ENCODE results near the gene BTNL8.

The BTNL8 gene

DNA sequence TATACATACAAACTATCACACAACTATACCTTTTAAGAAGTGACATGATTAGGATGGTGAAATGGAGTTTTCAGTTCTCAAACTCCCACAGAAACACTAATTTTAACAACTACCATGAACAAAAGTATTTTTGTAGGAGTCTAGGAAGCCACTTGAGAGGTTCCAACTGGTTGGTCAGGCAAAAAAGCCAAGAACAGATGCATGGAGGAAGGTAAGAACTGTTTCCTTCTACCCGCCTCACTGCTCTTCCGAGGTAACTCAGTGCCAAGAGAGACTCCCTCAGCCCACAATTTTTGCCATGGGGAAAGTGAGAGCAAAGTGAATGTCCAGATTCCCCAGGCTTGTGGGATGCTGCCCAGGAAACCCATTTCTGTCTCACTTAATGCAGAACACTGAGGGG is 15.7 kb downstream of the BTNL8 start:
- TF ChIP-seq, protein P1, sequence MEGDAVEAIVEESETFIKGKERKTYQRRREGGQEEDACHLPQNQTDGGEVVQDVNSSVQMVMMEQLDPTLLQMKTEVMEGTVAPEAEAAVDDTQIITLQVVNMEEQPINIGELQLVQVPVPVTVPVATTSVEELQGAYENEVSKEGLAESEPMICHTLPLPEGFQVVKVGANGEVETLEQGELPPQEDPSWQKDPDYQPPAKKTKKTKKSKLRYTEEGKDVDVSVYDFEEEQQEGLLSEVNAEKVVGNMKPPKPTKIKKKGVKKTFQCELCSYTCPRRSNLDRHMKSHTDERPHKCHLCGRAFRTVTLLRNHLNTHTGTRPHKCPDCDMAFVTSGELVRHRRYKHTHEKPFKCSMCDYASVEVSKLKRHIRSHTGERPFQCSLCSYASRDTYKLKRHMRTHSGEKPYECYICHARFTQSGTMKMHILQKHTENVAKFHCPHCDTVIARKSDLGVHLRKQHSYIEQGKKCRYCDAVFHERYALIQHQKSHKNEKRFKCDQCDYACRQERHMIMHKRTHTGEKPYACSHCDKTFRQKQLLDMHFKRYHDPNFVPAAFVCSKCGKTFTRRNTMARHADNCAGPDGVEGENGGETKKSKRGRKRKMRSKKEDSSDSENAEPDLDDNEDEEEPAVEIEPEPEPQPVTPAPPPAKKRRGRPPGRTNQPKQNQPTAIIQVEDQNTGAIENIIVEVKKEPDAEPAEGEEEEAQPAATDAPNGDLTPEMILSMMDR (IDR thresholded peaks at IDR 0.05; ENCODE audit: insufficient read depth, low read length, poor library complexity, severe bottlenecking), result no peak
- no peak for TF ChIP-seq EZH2phosphoT487 (conservative IDR thresholded peaks at IDR 0.05; ENCODE audit: low read length)
- Histone ChIP-seq H3K9me2 (replicated peaks; ENCODE audit: insufficient read depth, low read length) (no peaks in the 10 kb centered on the region), H4K20me1 (ENCODE audit: low read depth, low read length) (no peaks in the 10 kb centered on the region)

DNA sequence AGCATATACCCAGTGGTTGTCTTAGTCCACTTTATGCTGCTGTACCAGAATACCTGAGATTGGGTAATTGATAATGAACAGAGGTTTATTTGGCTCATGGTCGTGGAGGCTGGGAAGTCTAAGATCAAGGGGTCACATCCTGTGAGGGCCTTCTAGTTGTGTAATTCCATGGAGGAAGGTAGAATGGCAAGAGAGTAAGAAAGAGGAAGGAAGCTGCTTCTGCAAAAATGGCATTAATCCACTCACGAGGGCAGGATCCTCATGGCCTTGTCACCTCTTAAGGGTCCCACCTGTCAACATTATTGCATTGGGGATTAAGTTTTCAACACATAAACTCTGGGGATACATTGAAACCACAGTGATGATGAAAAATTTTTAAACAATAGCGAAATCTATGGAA is 17.0 kb downstream of the BTNL8 start:
- Histone ChIP-seq H3K9me2 (replicated peaks; ENCODE audit: insufficient read depth, low read length) (no peaks in the 10 kb centered on the region), H3K36me3 (ENCODE audit: low read length) (no peaks in the 10 kb centered on the region), H4K20me1 (ENCODE audit: low read depth, low read length) (no peaks in the 10 kb centered on the region), H3K79me2 (ENCODE audit: insufficient read depth, low read length) (no peaks in the 10 kb centered on the region), H2AFZ (ENCODE audit: low read depth, low read length, severe bottlenecking) (no peak overlapping the region), H3K4me3 (ENCODE audit: insufficient read depth, low read length, poor library complexity, severe bottlenecking) (no peak overlapping the region), H3K9me3 (ENCODE audit: insufficient read depth, low read length) (no peaks in the 10 kb centered on the region), H3F3A (ENCODE audit: insufficient read depth) (no peaks in the 10 kb centered on the region), H3K27ac (ENCODE audit: low read depth, low read length) (no peak overlapping the region), H3K4me2 (ENCODE audit: low read depth, low read length, poor library complexity, severe bottlenecking) (no peak overlapping the region), H3K9ac (ENCODE audit: low read length) (no peak overlapping the region), H3K27me3 (ENCODE audit: low read length) (no peaks in the 10 kb centered on the region)
- TF ChIP-seq, protein P1 (IDR thresholded peaks at IDR 0.05; ENCODE audit: insufficient read depth, low read length, poor library complexity, severe bottlenecking), result no peak
- TF ChIP-seq EZH2phosphoT487 (conservative IDR thresholded peaks at IDR 0.05; ENCODE audit: low read length), result no peak

More for the DNA sequence above, 15.7 kb downstream of the BTNL8 start:
- Histone ChIP-seq H3K27ac (ENCODE audit: low read depth, low read length) (no peak overlapping the region), H3K36me3 (ENCODE audit: low read length) (no peaks in the 10 kb centered on the region), H3K4me2 (ENCODE audit: low read depth, low read length, poor library complexity, severe bottlenecking) (no peak overlapping the region), H3K27me3 (ENCODE audit: low read length) (no peaks in the 10 kb centered on the region), H3K4me3 (ENCODE audit: insufficient read depth, low read length, poor library complexity, severe bottlenecking) (no peak overlapping the region), H3K79me2 (ENCODE audit: insufficient read depth, low read length) (no peaks in the 10 kb centered on the region), H3K9ac (ENCODE audit: low read length) (no peak overlapping the region), H3K9me3 (ENCODE audit: insufficient read depth, low read length) (no peaks in the 10 kb centered on the region), H2AFZ (ENCODE audit: low read depth, low read length, severe bottlenecking) (no peak overlapping the region), H3F3A (ENCODE audit: insufficient read depth) (no peaks in the 10 kb centered on the region)

DNA sequence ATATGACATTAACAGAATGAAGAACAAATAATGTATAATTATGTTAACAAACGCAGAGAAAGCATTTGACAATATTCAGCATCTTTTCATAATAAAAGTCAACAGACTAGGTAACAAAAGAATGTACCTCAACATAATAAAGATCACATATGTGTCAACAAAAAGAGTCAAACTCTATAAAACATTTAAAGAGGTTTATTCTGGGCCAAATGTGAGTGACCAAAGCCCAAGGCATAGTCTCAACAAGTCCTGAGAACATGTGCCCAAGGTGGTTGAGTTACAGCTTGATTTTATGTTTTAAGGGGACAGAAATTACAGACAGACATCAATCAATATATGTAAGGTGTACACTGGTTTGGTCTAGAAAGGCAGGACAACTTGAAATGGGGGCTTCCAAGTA is 19.4 kb downstream of the BTNL8 start:
- Histone ChIP-seq H3K36me3 (ENCODE audit: low read length) (no peaks in the 10 kb centered on the region), H2AFZ (ENCODE audit: low read depth, low read length, severe bottlenecking) (no peak overlapping the region), H3K27ac (ENCODE audit: low read depth, low read length) (no peak overlapping the region), H3K9me2 (replicated peaks; ENCODE audit: insufficient read depth, low read length) (no peaks in the 10 kb centered on the region), H4K20me1 (ENCODE audit: low read depth, low read length) (no peaks in the 10 kb centered on the region), H3K4me2 (ENCODE audit: low read depth, low read length, poor library complexity, severe bottlenecking) (no peak overlapping the region), H3K9me3 (ENCODE audit: insufficient read depth, low read length) (no peaks in the 10 kb centered on the region; the same call in none of the 2 replicates), H3K4me3 (ENCODE audit: insufficient read depth, low read length, poor library complexity, severe bottlenecking) (no peak overlapping the region), H3F3A (ENCODE audit: insufficient read depth) (no peaks in the 10 kb centered on the region), H3K9ac (ENCODE audit: low read length) (no peak overlapping the region), H3K79me2 (ENCODE audit: insufficient read depth, low read length) (no peaks in the 10 kb centered on the region), H3K27me3 (ENCODE audit: low read length) (no peaks in the 10 kb centered on the region)
- TF ChIP-seq, protein P1 (IDR thresholded peaks at IDR 0.05; ENCODE audit: insufficient read depth, low read length, poor library complexity, severe bottlenecking), result no peak
- TF ChIP-seq EZH2phosphoT487 (conservative IDR thresholded peaks at IDR 0.05; ENCODE audit: low read length), result no peak
